ENCODE measurements around the gene OSBPL2. TPM values are rescaled to one million over a fixed set of nuclear protein-coding genes. Genes with fewer than 3 reads are reported as not detected.

Gene OSBPL2
- total RNA-seq, 4 donors from 2014 or later = 48.4 to 65.1 (median 55.8) TPM

DNA sequence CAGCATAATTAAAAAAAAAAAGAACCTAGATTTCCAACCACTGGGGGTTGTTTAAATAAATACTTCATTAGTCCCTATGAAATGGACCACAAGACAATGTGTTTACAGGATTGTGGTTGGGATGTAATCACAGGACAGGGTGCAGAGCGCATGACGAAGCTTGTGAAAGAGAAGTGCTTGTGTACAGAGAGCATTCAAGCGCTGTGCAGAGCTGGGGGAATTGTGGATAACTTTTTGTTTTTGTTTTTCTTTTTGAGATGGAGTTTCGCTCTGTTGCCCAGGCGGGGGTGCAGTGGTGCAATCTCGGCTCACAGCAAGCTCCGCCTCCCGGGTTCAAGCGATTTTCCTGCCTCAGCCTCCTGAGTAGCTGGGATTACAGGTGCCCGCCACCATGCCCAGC is 106.5 kb downstream of the OSBPL2 start:
- Histone ChIP-seq H3K9me3 (no peaks in the 10 kb centered on the region), H3K4me1 (peaks cover 0 to 2% (median 0%) of the 10 kb centered on the region in 3 donors), H3K27ac (no peak overlapping the region), H3K36me3 (peaks cover 0 to 95% (median 23%) of the 10 kb centered on the region in 3 donors), H3K4me3 (no peak overlapping the region), H3K27me3 (no peaks in the 10 kb centered on the region)
- TF ChIP-seq POLR2A (IDR thresholded peaks at IDR 0.05) = no peak
- TF ChIP-seq, protein P1, sequence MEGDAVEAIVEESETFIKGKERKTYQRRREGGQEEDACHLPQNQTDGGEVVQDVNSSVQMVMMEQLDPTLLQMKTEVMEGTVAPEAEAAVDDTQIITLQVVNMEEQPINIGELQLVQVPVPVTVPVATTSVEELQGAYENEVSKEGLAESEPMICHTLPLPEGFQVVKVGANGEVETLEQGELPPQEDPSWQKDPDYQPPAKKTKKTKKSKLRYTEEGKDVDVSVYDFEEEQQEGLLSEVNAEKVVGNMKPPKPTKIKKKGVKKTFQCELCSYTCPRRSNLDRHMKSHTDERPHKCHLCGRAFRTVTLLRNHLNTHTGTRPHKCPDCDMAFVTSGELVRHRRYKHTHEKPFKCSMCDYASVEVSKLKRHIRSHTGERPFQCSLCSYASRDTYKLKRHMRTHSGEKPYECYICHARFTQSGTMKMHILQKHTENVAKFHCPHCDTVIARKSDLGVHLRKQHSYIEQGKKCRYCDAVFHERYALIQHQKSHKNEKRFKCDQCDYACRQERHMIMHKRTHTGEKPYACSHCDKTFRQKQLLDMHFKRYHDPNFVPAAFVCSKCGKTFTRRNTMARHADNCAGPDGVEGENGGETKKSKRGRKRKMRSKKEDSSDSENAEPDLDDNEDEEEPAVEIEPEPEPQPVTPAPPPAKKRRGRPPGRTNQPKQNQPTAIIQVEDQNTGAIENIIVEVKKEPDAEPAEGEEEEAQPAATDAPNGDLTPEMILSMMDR (IDR thresholded peaks at IDR 0.05) = no peak
- 66 to 74% methylated on average over 9 of the region's 10 CpGs for WGBS, 2 donors
- DNase-seq = no peak
- intact Hi-C loops (cut with DNase I) = no loop called here

Other genes with a start within 250 kb of the OSBPL2 start
- 10 to 100 TPM in 3 of 4 donors, 1 to 10 TPM in 1; 4.9 to 16.5 (median 14.4) TPM for gene TAF4, start 172.6 kb upstream of the OSBPL2 start, total RNA-seq
- 10 to 100 TPM; 18.1 to 30.5 (median 21.7) TPM for gene LSM14B, start 116.0 kb upstream of the OSBPL2 start, total RNA-seq
- gene PSMA7, start 95.1 kb upstream of the OSBPL2 start, total RNA-seq = 100 to 1,000 TPM; 230 to 373 (median 297) TPM
- gene SS18L1, start 94.8 kb upstream of the OSBPL2 start, total RNA-seq = 10 to 100 TPM in 3 of 4 donors, 1 to 10 TPM in 1; 7.8 to 24.5 (median 15.0) TPM
- gene MTG2, start 55.5 kb upstream of the OSBPL2 start, total RNA-seq = 10 to 100 TPM; 17.4 to 25.5 (median 21.7) TPM
- gene HRH3, start 18.2 kb upstream of the OSBPL2 start, total RNA-seq = not detected
- gene ADRM1, start 64.5 kb downstream of the OSBPL2 start, total RNA-seq = 100 to 1,000 TPM; 126 to 173 (median 133) TPM
- 100 to 1,000 TPM in 2 of 4 donors, 10 to 100 TPM in 2; 60.4 to 127 (median 98.9) TPM for gene LAMA5, start 128.8 kb downstream of the OSBPL2 start, total RNA-seq
- 1,000 to 10,000 TPM in 3 of 4 donors, 100 to 1,000 TPM in 1; 819 to 3,701 (median 3,102) TPM for gene RPS21, start 148.6 kb downstream of the OSBPL2 start, total RNA-seq
- 1 to 10 TPM; 2.0 to 3.8 (median 2.2) TPM for gene CABLES2, start 168.8 kb downstream of the OSBPL2 start, total RNA-seq
- 1 to 10 TPM; 1.1 to 6.2 (median 4.0) TPM for gene RBBP8NL, start 189.0 kb downstream of the OSBPL2 start, total RNA-seq
- gene GATA5, start 237.5 kb downstream of the OSBPL2 start, total RNA-seq = under 1 TPM in 2 of 4 donors, not detected in 2; 0.19 to 0.85 TPM

Measured in esophagus squamous epithelium (tissue), 5 donors.